ENCODE measurements around the gene EBF4.
"Not testable (repeated sequence)": the region's sequence is repeated elsewhere in the genome, so short reads cannot be mapped to it uniquely, and the experiment has no call there.

The EBF4 gene

DNA sequence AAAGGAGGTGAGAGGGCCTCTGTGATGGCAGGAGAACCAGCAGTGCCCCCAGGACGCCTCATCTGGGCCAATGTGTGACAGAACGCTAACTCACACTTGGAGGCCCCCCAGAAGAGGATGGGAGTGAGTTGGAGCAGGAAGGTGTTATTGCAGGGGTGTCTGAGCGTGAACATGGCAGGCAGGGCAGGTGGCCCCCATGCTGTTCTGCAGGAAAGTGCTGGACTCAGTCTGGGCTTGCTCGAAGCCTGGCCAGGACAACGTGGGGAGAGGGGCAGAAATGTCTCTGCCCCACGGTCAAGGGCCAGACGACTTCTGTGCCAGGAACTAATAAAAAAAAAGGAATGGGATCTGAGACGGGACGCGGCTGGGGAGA, 931 bp upstream of the EBF4 start:
- TF ChIP-seq Cebpa-rat (IDR thresholded peaks at IDR 0.05) = no peak
- Histone ChIP-seq H3K4me3 (peak overlapping the region; percentile 77), H3K4me1 (peaks cover 72% of the 10 kb centered on the region), H3K27me3 (peaks cover 28% of the 10 kb centered on the region; the same call in 1 of the 2 replicates), H3K36me3 (no peaks in the 10 kb centered on the region), H3K9me3 (no peaks in the 10 kb centered on the region), H3K4me2 (peak overlapping the region; percentile 93), H4K20me1 (peaks cover 15% of the 10 kb centered on the region), H3K9ac (0 out of 2 replicates have a peak overlapping the region, but pooled peaks have one; percentile 73), H3K27ac (no peak overlapping the region)

DNA sequence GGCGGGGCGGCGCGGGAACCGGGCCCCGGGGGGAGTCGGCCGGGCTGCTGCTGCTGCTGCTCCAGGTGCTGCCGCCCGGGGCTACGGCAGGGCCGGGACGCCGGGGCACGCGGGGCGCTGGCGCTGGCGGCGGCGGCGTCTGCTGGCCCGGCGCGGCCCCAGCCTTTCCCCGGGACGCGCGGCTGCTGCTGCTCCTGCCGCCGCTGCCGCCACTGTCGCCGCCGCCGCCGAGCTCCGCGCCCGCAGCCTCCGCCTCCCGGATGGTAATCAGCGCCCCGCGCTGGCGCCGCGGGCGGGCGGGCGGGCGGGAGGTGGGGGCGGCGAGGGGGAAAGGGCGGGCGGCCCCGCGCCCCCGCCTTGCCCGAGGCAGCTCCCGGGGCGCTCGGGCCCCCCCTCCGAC, 306 bp downstream of the EBF4 start:
- Histone ChIP-seq H3K36me3 (no peaks in the 10 kb centered on the region), H3K9ac (peak overlapping the region; percentile 73), H3K9me3 (no peaks in the 10 kb centered on the region), H3K27me3 (peaks cover 28% of the 10 kb centered on the region; the same call in 1 of the 2 replicates), H3K4me2 (peak overlapping the region; percentile 93), H3K4me3 (peak overlapping the region; percentile 77), H3K27ac (0 out of 2 replicates have a peak overlapping the region, but pooled peaks have one; percentile 59), H3K4me1 (peaks cover 74% of the 10 kb centered on the region), H4K20me1 (peaks cover 15% of the 10 kb centered on the region)
- no peak for TF ChIP-seq Cebpa-rat (IDR thresholded peaks at IDR 0.05)

- Histone ChIP-seq H3K27ac (no peak overlapping the region), H3K4me1 (peaks cover 74% of the 10 kb centered on the region), H3K4me3 (peak overlapping the region; percentile 77), H4K20me1 (peaks cover 18% of the 10 kb centered on the region), H3K4me2 (peak overlapping the region; percentile 67), H3K9ac (peak overlapping the region; percentile 40; the same call in 1 of the 2 replicates), H3K36me3 (no peaks in the 10 kb centered on the region), H3K9me3 (no peaks in the 10 kb centered on the region), H3K27me3 (peaks cover 28% of the 10 kb centered on the region; the same call in 1 of the 2 replicates)
- TF ChIP-seq Cebpa-rat (IDR thresholded peaks at IDR 0.05) = no peak
These were observed 867 bp downstream of the EBF4 start for GRCh38 chr20:2693286-2694007.

- Histone ChIP-seq H3K27me3 (peaks cover 28% of the 10 kb centered on the region; the same call in 1 of the 2 replicates), H3K4me3 (peak overlapping the region; percentile 77), H3K4me2 (peak overlapping the region; percentile 67), H3K9ac (no peak overlapping the region), H3K4me1 (peaks cover 77% of the 10 kb centered on the region), H4K20me1 (peaks cover 24% of the 10 kb centered on the region), H3K27ac (no peak overlapping the region), H3K36me3 (no peaks in the 10 kb centered on the region), H3K9me3 (no peaks in the 10 kb centered on the region)
- no peak for TF ChIP-seq Cebpa-rat (IDR thresholded peaks at IDR 0.05)
These were observed 1.5 kb downstream of the EBF4 start for GRCh38 chr20:2694008-2694471.

GRCh38 chr20:2694519-2694918, 1.9 kb downstream of the EBF4 start:
- H3K27ac ChIP-seq = no peak overlapping the region
- H4K20me1 ChIP-seq = peaks cover 26% of the 10 kb centered on the region
- peak overlapping the region; percentile 67 for H3K4me2 ChIP-seq
- H3K27me3 ChIP-seq = peaks cover 28% of the 10 kb centered on the region; the same call in 1 of the 2 replicates
- no peak for TF ChIP-seq Cebpa-rat (IDR thresholded peaks at IDR 0.05)
- H3K4me1 ChIP-seq = peaks cover 78% of the 10 kb centered on the region
- H3K4me3 ChIP-seq = no peak overlapping the region
- H3K9me3 ChIP-seq = no peaks in the 10 kb centered on the region
- no peaks in the 10 kb centered on the region for H3K36me3 ChIP-seq
- H3K9ac ChIP-seq = no peak overlapping the region

GRCh38 chr20:2695206-2695983, 2.8 kb downstream of the EBF4 start:
- Histone ChIP-seq H4K20me1 (peaks cover 35% of the 10 kb centered on the region), H3K4me3 (no peak overlapping the region), H3K36me3 (no peaks in the 10 kb centered on the region), H3K9me3 (no peaks in the 10 kb centered on the region), H3K4me1 (peaks cover 73% of the 10 kb centered on the region), H3K27me3 (peaks cover 28% of the 10 kb centered on the region; the same call in 1 of the 2 replicates), H3K4me2 (peak overlapping the region; percentile 67), H3K27ac (no peak overlapping the region), H3K9ac (no peak overlapping the region)
- no peak for TF ChIP-seq Cebpa-rat (IDR thresholded peaks at IDR 0.05)

DNA sequence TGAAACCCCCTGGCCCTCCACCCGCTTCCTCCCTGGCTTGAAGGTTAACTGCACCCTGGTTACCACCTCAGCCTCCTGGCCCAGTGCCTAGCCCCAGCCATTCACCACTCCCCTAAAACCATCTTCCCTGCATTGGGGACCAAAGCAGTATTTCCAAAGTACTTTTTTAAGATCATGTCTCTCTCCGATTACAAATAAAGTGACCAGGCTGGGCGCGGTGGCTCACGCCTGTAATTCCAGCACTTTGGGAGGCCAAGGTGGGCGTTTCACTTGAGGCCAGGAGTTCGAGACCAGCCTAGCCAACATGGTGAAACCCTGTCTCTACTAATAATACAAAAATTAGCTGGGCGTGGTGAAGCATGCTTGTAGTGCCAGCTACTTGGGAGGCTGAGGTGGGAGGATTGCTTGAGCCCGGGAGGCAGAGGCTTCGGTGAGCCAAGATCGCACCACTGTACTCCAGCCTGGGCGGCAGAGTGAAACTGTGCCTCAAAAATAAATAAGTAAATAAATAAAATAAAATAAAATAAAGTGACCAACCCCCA, 3.5 kb downstream of the EBF4 start:
- H3K4me1 ChIP-seq = peaks cover 67% of the 10 kb centered on the region
- peak overlapping the region; percentile 67 for H3K4me2 ChIP-seq
- H3K9me3 ChIP-seq, H3K4me3 ChIP-seq, H3K9ac ChIP-seq, H3K27ac ChIP-seq, H3K36me3 ChIP-seq: not testable (repeated sequence)
- H4K20me1 ChIP-seq = peaks cover 38% of the 10 kb centered on the region
- H3K27me3 ChIP-seq = peaks cover 27% of the 10 kb centered on the region; the same call in 1 of the 2 replicates

GRCh38 chr20:2696646-2697045, 4.1 kb downstream of the EBF4 start:
- Histone ChIP-seq H3K4me1 (peaks cover 61% of the 10 kb centered on the region), H3K4me2 (no peak overlapping the region), H3K27me3 (peaks cover 22% of the 10 kb centered on the region; the same call in 1 of the 2 replicates), H4K20me1 (peaks cover 43% of the 10 kb centered on the region), H3K9me3 (no peaks in the 10 kb centered on the region), H3K4me3 (no peak overlapping the region), H3K27ac (no peak overlapping the region), H3K9ac (no peak overlapping the region), H3K36me3 (no peaks in the 10 kb centered on the region)
- TF ChIP-seq Cebpa-rat (IDR thresholded peaks at IDR 0.05) = no peak

DNA sequence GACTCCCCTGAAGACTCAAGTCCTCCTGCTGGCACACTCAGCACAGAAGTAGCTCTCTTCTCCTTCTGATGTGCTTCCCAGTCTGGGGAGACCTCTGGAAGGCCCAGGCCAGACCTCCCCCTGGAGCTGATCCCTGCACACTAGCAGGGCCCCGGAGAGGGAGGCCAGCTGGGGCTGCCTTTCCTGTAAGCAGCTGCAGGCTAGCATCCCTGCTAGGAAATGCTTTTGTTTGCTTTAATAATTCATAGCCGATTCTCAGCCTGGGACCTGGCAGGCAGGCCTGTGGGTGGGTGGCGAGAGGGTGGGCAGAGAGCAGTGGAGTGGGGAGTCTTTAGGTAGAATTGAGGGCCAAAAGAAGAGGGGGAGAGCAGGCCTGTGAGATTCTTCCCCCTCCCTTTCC, 5.2 kb downstream of the EBF4 start:
- no peaks in the 10 kb centered on the region for H3K36me3 ChIP-seq
- H3K9ac ChIP-seq = no peak overlapping the region
- peaks cover 15% of the 10 kb centered on the region; the same call in 1 of the 2 replicates for H3K27me3 ChIP-seq
- peaks cover 54% of the 10 kb centered on the region for H3K4me1 ChIP-seq
- peaks cover 43% of the 10 kb centered on the region for H4K20me1 ChIP-seq
- no peak overlapping the region for H3K4me3 ChIP-seq
- no peak overlapping the region for H3K27ac ChIP-seq
- no peaks in the 10 kb centered on the region for H3K9me3 ChIP-seq
- H3K4me2 ChIP-seq = peak overlapping the region; percentile 42
- TF ChIP-seq Cebpa-rat (IDR thresholded peaks at IDR 0.05) = no peak
